Measurements from ENCODE around the gene IRF8. TPM values are rescaled to one million over a fixed set of nuclear protein-coding genes. Genes with fewer than 3 reads are reported as not detected.

IRF8 gene
- total and polyA plus RNA-seq, 10 donors = 103 to 329 (median 252) TPM

- 20 to 44% (median 37%) methylated on average over 7 of the region's 7 CpGs for WGBS, 5 donors
- Histone ChIP-seq H3K4me3 (peak overlapping the region; percentile 49 to 95 (median 70)), H3K27ac (peak overlapping the region; percentile 80 to 93 (median 89)), H3K27me3 (replicated peaks in 1 of 7) (peaks cover 0 to 31% (median 9%) of the 10 kb centered on the region in 7 donors), H3K4me1 (peaks cover 11 to 80% (median 45%) of the 10 kb centered on the region in 6 donors), H3K36me3 (peaks cover 0 to 26% (median 7%) of the 10 kb centered on the region in 6 donors), H3K9me3 (no peaks in the 10 kb centered on the region)
- DNase-seq = no peak
- intact Hi-C loops (cut with DNase I; ENCODE audit: low total_unique reads) = loop anchor here (10.0 kb wide), 1 partner anchor 75 kb away; no protein-coding TSS in a partner anchor
- TF ChIP-seq POLR2A (IDR thresholded peaks at IDR 0.05) (no peak), CTCF (IDR thresholded peaks at IDR 0.05 in 8 of 11, conservative IDR thresholded peaks at IDR 0.05 in 3 of 11) (no peak), POLR2AphosphoS5 (IDR thresholded peaks at IDR 0.05) (no peak)
These were observed 482 bp downstream of the IRF8 start for GRCh38 chr16:85899444-85899843.

GRCh38 chr16:85900027-85900792 is 1.2 kb downstream of the IRF8 start:
- Histone ChIP-seq H3K27ac (peak overlapping the region; percentile 30 to 93 (median 89)), H3K36me3 (peaks cover 0 to 34% (median 14%) of the 10 kb centered on the region in 6 donors), H3K9me3 (no peaks in the 10 kb centered on the region), H3K4me1 (peaks cover 15 to 88% (median 53%) of the 10 kb centered on the region in 6 donors), H3K4me3 (peak overlapping the region; percentile 49 to 95 (median 70)), H3K27me3 (replicated peaks in 1 of 7) (peaks cover 0 to 31% (median 9%) of the 10 kb centered on the region in 7 donors)
- intact Hi-C loops (cut with DNase I; ENCODE audit: low total_unique reads) = no loop called here
- 45 to 61% (median 52%) methylated on average over 17 of the region's 17 CpGs for WGBS, 5 donors
- TF ChIP-seq CTCF (IDR thresholded peaks at IDR 0.05 in 8 of 11, conservative IDR thresholded peaks at IDR 0.05 in 3 of 11) (no peak), POLR2A (IDR thresholded peaks at IDR 0.05) (no peak), POLR2AphosphoS5 (IDR thresholded peaks at IDR 0.05) (peak; percentile 61 to 70 (median 67))
- DNase-seq = no peak

DNA sequence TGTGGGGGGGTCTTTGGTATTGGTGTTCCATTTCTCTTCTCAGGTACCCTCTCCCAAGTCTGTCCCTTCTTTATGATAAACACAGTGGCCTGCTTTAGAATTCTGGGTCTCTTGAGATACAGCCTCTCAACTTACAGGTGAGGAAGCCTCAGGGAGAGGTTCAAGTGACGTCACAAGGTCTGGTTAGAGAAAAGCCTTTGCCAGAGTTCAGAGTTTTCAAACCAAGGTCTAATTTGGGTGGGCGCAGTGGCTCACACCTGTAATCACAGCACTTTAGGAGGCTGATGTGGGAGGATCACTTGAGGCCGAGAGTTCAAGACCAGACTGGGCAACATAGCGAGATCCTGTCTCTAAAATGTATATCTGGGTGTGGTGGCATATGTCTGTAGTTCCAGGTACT is 2.1 kb downstream of the IRF8 start:
- H3K9me3 ChIP-seq = no peaks in the 10 kb centered on the region
- peak overlapping the region; percentile 49 to 95 (median 70) for H3K4me3 ChIP-seq
- no peak for DNase-seq
- H3K4me1 ChIP-seq = peaks cover 22 to 97% (median 62%) of the 10 kb centered on the region in 6 donors
- WGBS, 5 donors = 67 to 85% (median 77%) methylated on average over 4 of the region's 4 CpGs
- H3K27ac ChIP-seq = peak overlapping the region; percentile 30 to 93 (median 89)
- peaks cover 0 to 31% (median 9%) of the 10 kb centered on the region in 7 donors for H3K27me3 ChIP-seq (replicated peaks in 1 of 7)
- H3K36me3 ChIP-seq = peaks cover 0 to 43% (median 22%) of the 10 kb centered on the region in 6 donors
- intact Hi-C loops (cut with DNase I; ENCODE audit: low total_unique reads) = no loop called here
- TF ChIP-seq POLR2A (IDR thresholded peaks at IDR 0.05) (no peak), POLR2AphosphoS5 (IDR thresholded peaks at IDR 0.05) (no peak), CTCF (IDR thresholded peaks at IDR 0.05 in 8 of 11, conservative IDR thresholded peaks at IDR 0.05 in 3 of 11) (no peak)

- no peak for DNase-seq
- intact Hi-C loops (cut with DNase I; ENCODE audit: low total_unique reads) = no loop called here
- Histone ChIP-seq H3K4me3 (peak overlapping the region; percentile 49 to 95 (median 70)), H3K9me3 (no peaks in the 10 kb centered on the region), H3K4me1 (peaks cover 22 to 99% (median 69%) of the 10 kb centered on the region in 6 donors), H3K27ac (peak overlapping the region; percentile 57 to 93 (median 89)), H3K36me3 (peaks cover 0 to 50% (median 30%) of the 10 kb centered on the region in 6 donors), H3K27me3 (replicated peaks in 1 of 7) (peaks cover 0 to 31% (median 9%) of the 10 kb centered on the region in 7 donors)
- TF ChIP-seq POLR2A (IDR thresholded peaks at IDR 0.05) = no peak
- TF ChIP-seq POLR2AphosphoS5 (IDR thresholded peaks at IDR 0.05) = peak in 1 of 3 donors; percentile 3
- 22 to 39% (median 35%) methylated on average over 7 of the region's 7 CpGs for WGBS, 5 donors
These were observed 2.9 kb downstream of the IRF8 start for GRCh38 chr16:85901773-85902365.
